HAP-1 (cell line): Measurements from ENCODE around the gene GPNMB.
A peak's percentile ranks its signal among the peaks of the same experiment; 100 is the strongest.

Experiments
- DNase-seq, 2 experiments: peaks; one replicate each; pipeline ENCODE4 v3.0.0-alpha.2; 2016 to 2020; ENCODE audit warnings: low spot score in 2 of 2
- H3K27me3 ChIP-seq: fragments of 250-450 bp; sonication (Bioruptor Pico); 2 replicates; pipeline ENCODE4 v1.5.1; 2020; ENCODE audit warnings: low read depth, mild to moderate bottlenecking, moderate library complexity
- H3K36me3 ChIP-seq: fragments of 250-450 bp; sonication (Bioruptor Pico); replicated peaks from 2 replicates; pipeline ENCODE4 v1.5.1; 2020; ENCODE audit warnings: mild to moderate bottlenecking
- H3K4me1 ChIP-seq: fragments of 250-450 bp; sonication (Bioruptor Pico); 2 replicates; pipeline ENCODE4 v1.5.1; 2020; ENCODE audit warnings: mild to moderate bottlenecking
- H3K4me3 ChIP-seq: fragments of 250-450 bp; sonication (Bioruptor Pico); 2 replicates; pipeline ENCODE4 v1.5.1; 2020; ENCODE audit warnings: mild to moderate bottlenecking, moderate library complexity
- H3K9me3 ChIP-seq: fragments of 250-450 bp; sonication (Bioruptor Pico); 2 replicates; pipeline ENCODE4 v1.5.1; 2020; ENCODE audit warnings: mild to moderate bottlenecking, moderate library complexity
- in situ Hi-C: fragments of 300-500 bp; cut with MboI; formaldehyde crosslinking; loops from 3 replicates; pipeline ENCODE4 v1.14.3; 2020; ENCODE audit warnings: low sequenced_read_pairs, inconsistent platforms, mixed read lengths

Gene GPNMB

DNA sequence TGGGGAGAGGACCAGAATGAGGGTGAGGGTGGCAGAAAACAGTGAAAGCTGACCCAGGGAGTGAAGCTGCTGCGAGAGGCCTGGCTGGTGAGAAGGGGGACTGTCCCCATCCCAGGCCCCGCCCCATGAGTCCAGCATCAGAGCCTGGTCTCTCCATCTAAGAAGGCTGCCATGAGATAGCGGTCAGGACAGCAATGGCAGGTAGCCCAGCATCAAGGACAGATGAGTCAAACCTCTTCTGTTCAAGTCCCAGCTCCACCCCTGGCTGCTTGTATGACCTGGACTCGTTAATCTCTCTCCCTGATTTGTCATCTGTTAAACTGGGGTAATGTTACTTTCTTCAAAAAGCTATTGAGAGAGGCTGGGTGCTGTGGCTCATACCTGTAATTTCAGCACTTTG is 22.2 kb downstream of the GPNMB start:
- H3K36me3 ChIP-seq = no peaks in the 10 kb centered on the region
- no peak for DNase-seq
- H3K4me3 ChIP-seq = no peak overlapping the region
- H3K9me3 ChIP-seq = no peaks in the 10 kb centered on the region
- in situ Hi-C loops = no loop called here
- H3K27me3 ChIP-seq = no peaks in the 10 kb centered on the region
- H3K4me1 ChIP-seq = peaks cover 6% of the 10 kb centered on the region

GRCh38 chr7:23272275-23272674 is 25.7 kb downstream of the GPNMB start:
- Histone ChIP-seq H3K27me3 (no peaks in the 10 kb centered on the region), H3K4me1 (peaks cover 11% of the 10 kb centered on the region), H3K36me3 (no peaks in the 10 kb centered on the region), H3K4me3 (no peak overlapping the region), H3K9me3 (no peaks in the 10 kb centered on the region)
- in situ Hi-C loops = loop anchor here (10.0 kb wide), 1 partner anchor 433 kb away; no protein-coding TSS in a partner anchor
- DNase-seq = no peak

GRCh38 chr7:23273141-23273599 is 26.6 kb downstream of the GPNMB start:
- no peaks in the 10 kb centered on the region for H3K27me3 ChIP-seq
- H3K36me3 ChIP-seq = no peaks in the 10 kb centered on the region
- H3K4me3 ChIP-seq = peak overlapping the region; percentile 16
- peak; percentile 90 to 97 for DNase-seq
- in situ Hi-C loops = loop anchor here (10.0 kb wide), 1 partner anchor 432 kb away; no protein-coding TSS in a partner anchor
- H3K9me3 ChIP-seq = no peaks in the 10 kb centered on the region
- peaks cover 11% of the 10 kb centered on the region for H3K4me1 ChIP-seq

GRCh38 chr7:23275912-23276311 is 29.3 kb downstream of the GPNMB start:
- H3K36me3 ChIP-seq = no peaks in the 10 kb centered on the region
- in situ Hi-C loops = loop anchor here (10.0 kb wide), 1 partner anchor 429 kb away; no protein-coding TSS in a partner anchor
- DNase-seq = no peak
- no peak overlapping the region for H3K4me3 ChIP-seq
- peaks cover 11% of the 10 kb centered on the region for H3K4me1 ChIP-seq
- H3K9me3 ChIP-seq = no peaks in the 10 kb centered on the region
- no peaks in the 10 kb centered on the region for H3K27me3 ChIP-seq

DNA sequence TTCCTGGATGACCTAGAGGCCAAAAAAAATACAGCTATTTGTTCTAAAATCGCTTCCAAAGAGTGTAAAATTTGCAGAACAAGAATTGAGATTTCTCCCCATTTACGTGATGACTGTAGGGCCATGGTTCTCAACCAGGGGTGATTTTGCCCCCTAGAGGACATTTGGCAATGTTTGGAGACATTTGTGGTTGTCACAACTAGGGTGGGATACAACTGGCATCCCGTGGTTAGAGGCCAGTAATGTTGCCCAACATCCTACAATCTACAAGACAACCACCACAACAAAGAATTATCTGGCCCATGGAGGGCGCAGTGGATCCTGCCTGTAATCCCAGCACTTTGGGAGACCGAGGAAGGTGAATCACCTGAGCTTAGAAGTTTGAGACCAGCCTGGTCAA is 29.8 kb downstream of the GPNMB start:
- no peaks in the 10 kb centered on the region for H3K36me3 ChIP-seq
- H3K9me3 ChIP-seq = no peaks in the 10 kb centered on the region
- H3K27me3 ChIP-seq = no peaks in the 10 kb centered on the region
- peak in 1 of 2 experiments; percentile 37 for DNase-seq
- peaks cover 11% of the 10 kb centered on the region for H3K4me1 ChIP-seq
- in situ Hi-C loops = loop anchor here (10.0 kb wide), 1 partner anchor 428 kb away; no protein-coding TSS in a partner anchor
- H3K4me3 ChIP-seq = no peak overlapping the region

- in situ Hi-C loops = loop anchor here (10.0 kb wide), 1 partner anchor 428 kb away; no protein-coding TSS in a partner anchor
- peaks cover 11% of the 10 kb centered on the region for H3K4me1 ChIP-seq
Measured at GRCh38 chr7:23276947-23277346, 30.4 kb downstream of the GPNMB start.

GRCh38 chr7:23277359-23277989 is 30.9 kb downstream of the GPNMB start:
- in situ Hi-C loops = loop anchor here (10.0 kb wide), 1 partner anchor 427 kb away; no protein-coding TSS in a partner anchor
- peak; percentile 66 to 73 for DNase-seq
- peaks cover 11% of the 10 kb centered on the region for H3K4me1 ChIP-seq
- no peak overlapping the region for H3K4me3 ChIP-seq
- H3K36me3 ChIP-seq = no peaks in the 10 kb centered on the region
- no peaks in the 10 kb centered on the region for H3K9me3 ChIP-seq
- no peaks in the 10 kb centered on the region for H3K27me3 ChIP-seq

More at GRCh38 chr7:23276947-23277346, 30.4 kb downstream of the GPNMB start:
- Histone ChIP-seq H3K27me3 (no peaks in the 10 kb centered on the region), H3K36me3 (no peaks in the 10 kb centered on the region), H3K4me3 (no peak overlapping the region), H3K9me3 (no peaks in the 10 kb centered on the region)
- DNase-seq = no peak

DNA sequence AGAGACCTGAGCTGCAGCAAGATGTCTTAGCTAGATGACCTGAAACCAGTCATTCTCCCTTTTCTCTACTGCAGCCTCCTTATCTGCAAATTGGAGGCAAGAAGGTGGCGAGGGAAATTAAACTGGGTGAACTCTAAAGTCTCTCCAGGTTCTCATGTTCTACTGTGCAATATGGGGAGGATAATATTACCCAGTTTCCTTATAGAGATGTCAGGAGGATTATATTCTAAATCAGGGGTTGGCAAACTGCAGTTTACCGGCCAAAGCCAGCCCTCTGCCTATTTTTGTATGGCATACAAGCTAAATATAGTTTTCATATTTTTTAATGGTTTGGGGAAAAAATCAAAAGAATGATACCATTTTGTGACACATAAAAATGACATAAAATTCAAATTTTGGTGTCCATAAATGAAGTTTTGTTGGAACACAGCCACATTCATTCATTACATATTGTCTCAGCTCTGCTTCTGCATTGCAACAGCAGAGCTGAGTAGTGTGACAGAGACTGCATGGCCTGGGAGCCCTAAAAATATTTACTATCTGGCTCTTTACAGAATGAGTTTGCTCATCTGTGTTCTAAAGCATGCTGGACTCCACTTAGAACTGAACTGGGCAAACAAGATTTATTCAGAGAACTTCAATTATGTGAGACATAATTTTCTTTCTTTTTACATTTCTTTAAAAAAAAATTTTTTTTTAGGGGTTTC is 33.4 kb downstream of the GPNMB start:
- no peak for DNase-seq

GRCh38 chr7:23283086-23283485 is 36.5 kb downstream of the GPNMB start:
- H3K9me3 ChIP-seq = no peaks in the 10 kb centered on the region
- peaks cover 4% of the 10 kb centered on the region for H3K4me1 ChIP-seq
- in situ Hi-C loops = no loop called here
- H3K36me3 ChIP-seq = no peaks in the 10 kb centered on the region
- H3K27me3 ChIP-seq = no peaks in the 10 kb centered on the region
- DNase-seq = no peak
- no peak overlapping the region for H3K4me3 ChIP-seq

More for the DNA sequence above, 33.4 kb downstream of the GPNMB start:
- no peaks in the 10 kb centered on the region for H3K36me3 ChIP-seq
- H3K4me1 ChIP-seq = peaks cover 4% of the 10 kb centered on the region
- no peaks in the 10 kb centered on the region for H3K27me3 ChIP-seq
- H3K4me3 ChIP-seq = no peak overlapping the region
- in situ Hi-C loops = loop anchor here (10.0 kb wide), 1 partner anchor 425 kb away; no protein-coding TSS in a partner anchor
- no peaks in the 10 kb centered on the region for H3K9me3 ChIP-seq

GRCh38 chr7:23284871-23285270 is 38.3 kb downstream of the GPNMB start:
- Histone ChIP-seq H3K36me3 (no peaks in the 10 kb centered on the region), H3K27me3 (no peaks in the 10 kb centered on the region), H3K4me1 (peaks cover 4% of the 10 kb centered on the region), H3K4me3 (no peak overlapping the region), H3K9me3 (no peaks in the 10 kb centered on the region)
- DNase-seq = no peak
- in situ Hi-C loops = no loop called here

GRCh38 chr7:23285657-23286646 is 39.4 kb downstream of the GPNMB start:
- H3K4me1 ChIP-seq = peaks cover 4% of the 10 kb centered on the region
- no peaks in the 10 kb centered on the region for H3K36me3 ChIP-seq
- no peaks in the 10 kb centered on the region for H3K9me3 ChIP-seq
- no peak overlapping the region for H3K4me3 ChIP-seq
- in situ Hi-C loops = no loop called here
- no peaks in the 10 kb centered on the region for H3K27me3 ChIP-seq
- DNase-seq = no peak

DNA sequence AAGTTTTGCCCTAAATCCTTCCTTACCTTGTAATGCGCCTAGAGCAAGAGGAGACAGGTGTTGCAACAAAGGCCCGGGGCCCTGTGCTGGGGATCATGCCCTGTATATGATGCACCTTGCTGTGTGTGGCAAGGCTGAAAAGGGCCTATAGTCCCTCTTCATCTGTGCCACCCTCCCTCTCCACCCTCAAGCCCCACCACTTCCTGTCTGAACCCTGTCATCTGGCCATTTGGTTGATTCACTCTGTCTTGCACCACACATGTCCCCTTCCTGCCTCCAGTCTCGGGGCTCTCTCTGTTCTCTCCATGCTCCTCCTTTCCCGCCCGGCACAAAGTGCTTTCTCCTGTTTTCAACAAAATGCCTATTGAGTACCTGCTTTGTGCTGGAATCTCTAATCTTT is 41.0 kb downstream of the GPNMB start:
- in situ Hi-C loops = no loop called here
- no peaks in the 10 kb centered on the region for H3K9me3 ChIP-seq
- H3K27me3 ChIP-seq = no peaks in the 10 kb centered on the region
- no peak overlapping the region for H3K4me3 ChIP-seq
- peaks cover 9% of the 10 kb centered on the region for H3K4me1 ChIP-seq
- H3K36me3 ChIP-seq = no peaks in the 10 kb centered on the region
- no peak for DNase-seq

GRCh38 chr7:23290993-23291392 is 44.4 kb downstream of the GPNMB start:
- H3K4me1 ChIP-seq = peaks cover 16% of the 10 kb centered on the region
- no peaks in the 10 kb centered on the region for H3K36me3 ChIP-seq
- no peak overlapping the region for H3K4me3 ChIP-seq
- no peaks in the 10 kb centered on the region for H3K9me3 ChIP-seq
- H3K27me3 ChIP-seq = no peaks in the 10 kb centered on the region
- no peak for DNase-seq
- in situ Hi-C loops = no loop called here
